H9 (cell line): ENCODE results near the gene STX5. TPM values are rescaled to one million over a fixed set of nuclear protein-coding genes. Genes with fewer than 3 reads are reported as not detected.

Experiments
- DNase-seq: peaks from one replicate; pipeline ENCODE4 v3.0.0-alpha.2; 2017
- H2AFZ ChIP-seq: one replicate; pipeline ENCODE4 v1.6.1; 2013; ENCODE audit warnings: mild to moderate bottlenecking, low read length, control low read depth, moderate library complexity
- H2AK5ac ChIP-seq: 2 replicates; pipeline ENCODE4 v1.6.1; 2013; ENCODE audit warnings: low read length, control low read depth, mixed read lengths; ENCODE audit not compliant: insufficient read length
- H2BK120ac ChIP-seq: one replicate; pipeline ENCODE4 v1.6.1; 2013; ENCODE audit warnings: low read depth, mild to moderate bottlenecking, low read length, control low read depth, inconsistent platforms; ENCODE audit not compliant: poor library complexity, severe bottlenecking
- H2BK12ac ChIP-seq: 2 replicates; pipeline ENCODE4 v1.6.1; 2013; ENCODE audit warnings: low read length, control low read depth, mixed read lengths, low read depth; ENCODE audit not compliant: insufficient read length
- H2BK15ac ChIP-seq: 2 replicates; pipeline ENCODE4 v1.6.1; 2013; ENCODE audit warnings: low read depth, low read length, control low read depth
- H2BK20ac ChIP-seq: one replicate; pipeline ENCODE4 v1.6.1; 2013; ENCODE audit warnings: low read depth, mild to moderate bottlenecking, low read length, control low read depth, inconsistent platforms; ENCODE audit not compliant: poor library complexity, severe bottlenecking
- H2BK5ac ChIP-seq: 2 replicates; pipeline ENCODE4 v1.6.1; 2013; ENCODE audit warnings: low read length, control low read depth, mixed read lengths; ENCODE audit not compliant: insufficient read length
- H3K14ac ChIP-seq: 2 replicates; pipeline ENCODE4 v1.6.1; 2013; ENCODE audit warnings: low read length, control low read depth; ENCODE audit not compliant: insufficient read depth
- H3K18ac ChIP-seq: 2 replicates; pipeline ENCODE4 v1.6.1; 2013; ENCODE audit warnings: low read depth, mild to moderate bottlenecking, mixed read lengths, low read length, control low read depth; ENCODE audit not compliant: insufficient read length
- H3K23ac ChIP-seq: 2 replicates; pipeline ENCODE4 v1.6.1; 2013; ENCODE audit warnings: low read length, control low read depth, mixed read lengths, low read depth; ENCODE audit not compliant: insufficient read length
- H3K23me2 ChIP-seq: 2 replicates; pipeline ENCODE4 v1.6.1; 2013; ENCODE audit warnings: low read depth, mild to moderate bottlenecking, mixed read lengths, low read length, control low read depth; ENCODE audit not compliant: insufficient read length, poor library complexity, severe bottlenecking
- H3K27ac ChIP-seq: 2 replicates; pipeline ENCODE4 v1.5.1; 2013; ENCODE audit warnings: low read length, control low read depth, mixed read lengths, low read depth; ENCODE audit not compliant: insufficient read length
- H3K27me3 ChIP-seq: 2 replicates; pipeline ENCODE4 v1.6.1; 2013; ENCODE audit warnings: low read length, control low read depth, inconsistent platforms; ENCODE audit not compliant: insufficient read depth
- H3K4ac ChIP-seq: 2 replicates; pipeline ENCODE4 v1.6.1; 2013; ENCODE audit warnings: low read depth, mild to moderate bottlenecking, control low read depth, inconsistent platforms, low read length, moderate library complexity
- H3K4me1 ChIP-seq: 2 replicates; pipeline ENCODE4 v1.6.1; 2013; ENCODE audit warnings: low read length, control low read depth, inconsistent platforms; ENCODE audit not compliant: insufficient read depth
- H3K4me2 ChIP-seq: 2 replicates; pipeline ENCODE4 v1.6.1; 2013; ENCODE audit warnings: low read length, control low read depth, mixed read lengths; ENCODE audit not compliant: insufficient read length, insufficient read depth
- H3K56ac ChIP-seq: 2 replicates; pipeline ENCODE4 v1.6.1; 2013; ENCODE audit warnings: low read depth, mild to moderate bottlenecking, mixed read lengths, low read length, control low read depth; ENCODE audit not compliant: insufficient read length
- H3K79me1 ChIP-seq: 2 replicates; pipeline ENCODE4 v1.6.1; 2013; ENCODE audit warnings: low read depth, mild to moderate bottlenecking, moderate library complexity, low read length, control low read depth, inconsistent platforms; ENCODE audit not compliant: insufficient read depth, poor library complexity, severe bottlenecking
- H3K79me2 ChIP-seq: 2 replicates; pipeline ENCODE4 v1.6.1; 2013; ENCODE audit warnings: low read length, control low read depth, inconsistent platforms; ENCODE audit not compliant: insufficient read depth
- H3K9ac ChIP-seq: 2 replicates; pipeline ENCODE4 v1.6.1; 2013; ENCODE audit warnings: low read length, control low read depth, mixed read lengths; ENCODE audit not compliant: insufficient read length; ENCODE audit errors: extremely low read depth
- H3K9me3 ChIP-seq: one replicate; pipeline ENCODE4 v1.6.1; 2013; ENCODE audit warnings: low read depth, low read length, inconsistent platforms; ENCODE audit not compliant: control insufficient read depth
- H3T11ph ChIP-seq: one replicate; pipeline ENCODE4 v1.6.1; 2013; ENCODE audit warnings: mild to moderate bottlenecking, low read length, control low read depth, inconsistent platforms
- H4K20me1 ChIP-seq: one replicate; pipeline ENCODE4 v1.6.1; 2013; ENCODE audit not compliant: control insufficient read depth, insufficient read length, insufficient read depth
- H4K5ac ChIP-seq: 2 replicates; pipeline ENCODE4 v1.6.1; 2013; ENCODE audit warnings: low read depth, mild to moderate bottlenecking, mixed read lengths, low read length, control low read depth; ENCODE audit not compliant: insufficient read length
- H4K8ac ChIP-seq: replicated peaks from 2 replicates; pipeline ENCODE4 v1.6.1; 2013; ENCODE audit warnings: low read length, control low read depth, mixed read lengths, low read depth; ENCODE audit not compliant: insufficient read length
- H4K91ac ChIP-seq: 2 replicates; pipeline ENCODE4 v1.6.1; 2013; ENCODE audit warnings: low read depth, mild to moderate bottlenecking, moderate library complexity, mixed read lengths, low read length, control low read depth; ENCODE audit not compliant: insufficient read length
- H3K27ac Mint-ChIP-seq, 3 experiments: 2 replicates in 2 of 3; 3 replicates in 1 of 3; pipeline ENCODE4 v1.8.0; 2020 to 2021; ENCODE audit warnings: mixed read lengths in 3 of 3, mild to moderate bottlenecking in 1 of 3, moderate library complexity in 1 of 3
- H3K27me3 Mint-ChIP-seq: 2 replicates; pipeline ENCODE4 v1.8.0; 2021; ENCODE audit warnings: low read depth, mild to moderate bottlenecking, moderate library complexity, mixed read lengths
- H3K36me3 Mint-ChIP-seq, 3 experiments: 2 replicates in 2 of 3; 3 replicates in 1 of 3; pipeline ENCODE4 v1.8.0; 2020 to 2021; ENCODE audit warnings: low read depth in 3 of 3, mixed read lengths in 3 of 3; ENCODE audit not compliant: insufficient read depth in 1 of 3
- H3K4me1 Mint-ChIP-seq, 2 experiments: 2 replicates each; pipeline ENCODE4 v1.8.0; 2020; ENCODE audit warnings: mixed read lengths in 2 of 2
- H3K4me3 Mint-ChIP-seq, 2 experiments: 2 replicates in 1 of 2; 3 replicates in 1 of 2; pipeline ENCODE4 v1.8.0; 2020 to 2021; ENCODE audit warnings: mild to moderate bottlenecking in 2 of 2, mixed read lengths in 2 of 2, moderate library complexity in 1 of 2
- H3K9me3 Mint-ChIP-seq, 2 experiments: 2 replicates in 1 of 2; 3 replicates in 1 of 2; pipeline ENCODE4 v1.8.0; 2020; ENCODE audit warnings: mild to moderate bottlenecking in 2 of 2, mixed read lengths in 2 of 2, moderate library complexity in 1 of 2
- WGBS: extraction: QIAGEN DNeasy Blood & Tissue Kit; methylation state at CpG from one replicate; pipeline ENCODE4 v1.1.7; 2013; ENCODE audit warnings: missing lambda C conversion rate, low lambda C conversion rate, mixed read lengths; ENCODE audit not compliant: insufficient read length; ENCODE audit errors: extremely low coverage; 5-methylcytosine and 5-hydroxymethylcytosine counted together
- total RNA-seq: library from RNA; stranded (reverse); gene quantifications from 2 replicates; pipeline ENCODE4 v1.2.1, GENCODE V29; 2021
- TF ChIP-seq, protein P1 (sequence below): fragments of 200-600 bp; sonication (generic); conservative IDR thresholded peaks from 3 replicates; pipeline ENCODE4 v1.8.0; 2021; ENCODE audit warnings: antibody characterized with exemption, mild to moderate bottlenecking

STX5 gene
- total RNA-seq, 1 experiment from 2014 or later: 33.5 TPM

DNA sequence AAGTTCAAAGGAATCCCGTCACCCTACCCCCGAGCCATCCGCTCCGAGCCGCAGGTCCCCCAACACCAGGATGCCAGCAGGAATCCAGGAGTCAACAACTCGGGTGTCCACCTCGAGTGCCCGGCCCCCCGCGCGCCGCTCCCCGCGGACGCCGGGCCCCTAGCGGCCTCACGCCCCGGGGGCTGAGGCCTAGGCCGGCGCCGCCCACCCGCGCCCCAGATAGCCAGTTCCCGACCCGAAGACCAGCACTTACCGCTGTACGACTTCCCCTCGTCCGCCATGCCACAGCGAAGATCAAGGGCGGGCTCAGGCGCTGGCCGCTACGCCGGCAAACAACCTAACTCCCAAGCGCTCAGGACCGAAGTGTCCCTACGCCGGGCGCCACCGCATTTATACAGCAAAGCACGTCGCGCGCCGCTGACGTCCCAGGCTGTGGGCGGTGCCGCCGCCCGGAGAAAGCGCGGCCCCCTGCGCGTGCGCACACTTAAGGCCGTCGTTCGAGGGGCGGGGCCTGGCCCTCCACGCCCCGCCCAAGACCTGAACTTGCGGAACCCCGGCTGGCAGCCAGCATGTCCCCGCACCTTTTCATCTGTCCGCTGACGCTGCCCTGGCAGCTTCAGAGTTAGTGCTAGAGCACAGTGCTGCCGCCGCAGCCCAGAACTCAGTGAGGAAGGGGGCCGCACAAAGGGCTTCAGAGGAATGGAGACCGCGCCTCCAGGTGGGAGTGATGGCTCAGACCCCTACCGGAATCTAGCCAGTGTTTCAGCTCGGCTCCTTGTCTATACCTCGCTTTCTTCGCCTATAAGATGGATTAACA lies 26.6 kb downstream of the STX5 start, which contains the start of gene NXF1:
NXF1 (minus strand) TSS at position 365 of the 817 bp plus-strand sequence; CDS start at position 281, 84 bp downstream.
- no peak within 1 kb of the TSS for H3K23ac ChIP-seq
- no peak within 1 kb of the TSS for H2AK5ac ChIP-seq
- H3T11ph ChIP-seq: no peak within 1 kb of the TSS
- H2BK120ac ChIP-seq: no peak within 1 kb of the TSS
- Mint-ChIP-seq H3K27me3 (no peaks in the 10 kb centered on the region; the same call in 1 of the 2 replicates), H3K36me3 (peaks cover 23 to 41% (median 31%) of the 10 kb centered on the region in 3 experiments; a peak in 6 of 7 replicates), H3K27ac (peak within 1 kb of the TSS; percentile 96 to 98 (median 97); a peak in 6 of 7 replicates), H3K4me3 (peak within 1 kb of the TSS; percentile 96 to 99), H3K4me1 (peaks cover 19 to 20% of the 10 kb centered on the region in 2 experiments), H3K9me3 (no peaks in the 10 kb centered on the region)
- H3K27me3 ChIP-seq: no peaks in the 10 kb centered on the region
- H2BK5ac ChIP-seq: no peak within 1 kb of the TSS
- H3K4me2 ChIP-seq: peak within 1 kb of the TSS; percentile 74
- no peak within 1 kb of the TSS for H2BK12ac ChIP-seq
- no peak within 1 kb of the TSS for H2BK20ac ChIP-seq
- no CpG with 5 or more reads among the region's 77 CpGs for WGBS
- peak within 1 kb of the TSS; percentile 2 for H3K18ac ChIP-seq
- peak; percentile 94 for DNase-seq
- H3K27ac ChIP-seq: no peak within 1 kb of the TSS
- H3K23me2 ChIP-seq: peaks cover 9% of the 10 kb centered on the region
- no peaks in the 10 kb centered on the region for H3K4me1 ChIP-seq
- peaks cover 2% of the 10 kb centered on the region for H3K79me1 ChIP-seq
- H3K14ac ChIP-seq: no peak within 1 kb of the TSS
- peak within 1 kb of the TSS; percentile 54 for H3K9ac ChIP-seq
- H4K20me1 ChIP-seq: no peaks in the 10 kb centered on the region
- H4K5ac ChIP-seq: no peak within 1 kb of the TSS
- H4K8ac ChIP-seq: no peak within 1 kb of the TSS
- H3K56ac ChIP-seq: no peak within 1 kb of the TSS
- H3K4ac ChIP-seq: no peak within 1 kb of the TSS
- TF ChIP-seq, protein P1, sequence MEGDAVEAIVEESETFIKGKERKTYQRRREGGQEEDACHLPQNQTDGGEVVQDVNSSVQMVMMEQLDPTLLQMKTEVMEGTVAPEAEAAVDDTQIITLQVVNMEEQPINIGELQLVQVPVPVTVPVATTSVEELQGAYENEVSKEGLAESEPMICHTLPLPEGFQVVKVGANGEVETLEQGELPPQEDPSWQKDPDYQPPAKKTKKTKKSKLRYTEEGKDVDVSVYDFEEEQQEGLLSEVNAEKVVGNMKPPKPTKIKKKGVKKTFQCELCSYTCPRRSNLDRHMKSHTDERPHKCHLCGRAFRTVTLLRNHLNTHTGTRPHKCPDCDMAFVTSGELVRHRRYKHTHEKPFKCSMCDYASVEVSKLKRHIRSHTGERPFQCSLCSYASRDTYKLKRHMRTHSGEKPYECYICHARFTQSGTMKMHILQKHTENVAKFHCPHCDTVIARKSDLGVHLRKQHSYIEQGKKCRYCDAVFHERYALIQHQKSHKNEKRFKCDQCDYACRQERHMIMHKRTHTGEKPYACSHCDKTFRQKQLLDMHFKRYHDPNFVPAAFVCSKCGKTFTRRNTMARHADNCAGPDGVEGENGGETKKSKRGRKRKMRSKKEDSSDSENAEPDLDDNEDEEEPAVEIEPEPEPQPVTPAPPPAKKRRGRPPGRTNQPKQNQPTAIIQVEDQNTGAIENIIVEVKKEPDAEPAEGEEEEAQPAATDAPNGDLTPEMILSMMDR: no peak; the same call in 2 of the 3 replicates
- H4K91ac ChIP-seq: no peak within 1 kb of the TSS
- peaks cover 6% of the 10 kb centered on the region; the same call in 1 of the 2 replicates for H3K79me2 ChIP-seq
- H2BK15ac ChIP-seq: no peak within 1 kb of the TSS
- H2AFZ ChIP-seq: no peak within 1 kb of the TSS
- H3K9me3 ChIP-seq: no peaks in the 10 kb centered on the region
